Gastrocnemius medialis (tissue), 4 donors: ENCODE measurements around the gene SUSD4. TPM values are rescaled to one million over a fixed set of nuclear protein-coding genes. Genes with fewer than 3 reads are reported as not detected.
"Not testable (repeated sequence)": the region's sequence is repeated elsewhere in the genome, so short reads cannot be mapped to it uniquely, and the experiment has no call there.

ENCODE experiments used
- ATAC-seq, 2 donors: fragments of 150-250 bp; one replicate each; pipeline ENCODE4 v1.9.1; 2016
- DNase-seq, 2 donors: peaks; one replicate each; pipeline ENCODE4 v3.0.0-alpha.2; 2019
- H3K27ac ChIP-seq, 4 donors: fragments of 200-600 bp; sonication (generic); 1 replicate in 1 of 4; 2 replicates in 3 of 4; pipeline ENCODE4 v1.5.1; 2016 to 2018; ENCODE audit warnings: mild to moderate bottlenecking in 2 of 4, moderate library complexity in 1 of 4
- H3K27me3 ChIP-seq, 3 donors: fragments of 200-600 bp; sonication (generic) in 2 of 3; 1 replicate in 1 of 3; 2 replicates in 2 of 3; pipeline versions ENCODE4 v1.5.1 to v1.6.0; 2016 to 2019; ENCODE audit warnings: mild to moderate bottlenecking in 1 of 3, moderate library complexity in 1 of 3
- H3K36me3 ChIP-seq, 2 donors: fragments of 200-600 bp; sonication (generic) in 1 of 2; one replicate each; pipeline ENCODE4 v1.5.1; 2017 to 2018
- H3K4me1 ChIP-seq, 2 donors: fragments of 200-600 bp; sonication (generic) in 1 of 2; one replicate each; pipeline ENCODE4 v1.5.1; 2016 to 2017; ENCODE audit warnings: mild to moderate bottlenecking in 2 of 2
- H3K4me3 ChIP-seq, 4 donors: fragments of 200-600 bp; sonication (generic) in 3 of 4; 1 replicate in 1 of 4; 2 replicates in 3 of 4; pipeline ENCODE4 v1.5.1; 2016 to 2019; ENCODE audit warnings: mild to moderate bottlenecking in 2 of 4
- H3K9me3 ChIP-seq, 3 donors: fragments of 200-600 bp; sonication (generic) in 2 of 3; 1 replicate in 1 of 3; 2 replicates in 2 of 3; pipeline ENCODE4 v1.5.1; 2016 to 2019
- POLR2A ChIP-seq, 2 donors: fragments of 450-650 bp; IDR thresholded peaks; one replicate each; pipeline ENCODE4 v1.6.1; 2017; ENCODE audit warnings: antibody characterized with exemption in 2 of 2, mild to moderate bottlenecking in 2 of 2, moderate library complexity in 2 of 2
- in situ Hi-C, 4 donors: fragments of 200-750 bp; cut with MboI; loops; one replicate each; pipeline versions ENCODE4 v1.15.0 to v1.8.0; 2017; ENCODE audit warnings: low sequenced_read_pairs in 4 of 4
- intact Hi-C: fragments of 100-400 bp; cut with DNase I; formaldehyde crosslinking; loops from one replicate; pipeline ENCODE4 v1.15.1; 2023; ENCODE audit warnings: low total_unique reads
- total RNA-seq, 4 donors: library from RNA; depleted of rRNA; stranded (reverse); fragments of >200 nt; gene quantifications; one replicate each; pipeline versions ENCODE4 v1.1.0 to v1.2.3, GENCODE V29; 2016
- TF ChIP-seq, protein P1 (sequence below), 5 experiments: fragments of 450-650 bp in 3 of 5; fragments of 200-600 bp in 2 of 5; sonication (generic) in 2 of 5; IDR thresholded peaks in 4 of 5; conservative IDR thresholded peaks in 1 of 5; 1 replicate in 4 of 5; 2 replicates in 1 of 5; pipeline ENCODE4 v1.5.1; 2016 to 2019; ENCODE audit warnings: antibody characterized with exemption in 5 of 5, mild to moderate bottlenecking in 3 of 5, moderate library complexity in 3 of 5

SUSD4 gene
- total RNA-seq, 4 donors from 2014 or later = 1.2 to 4.0 (median 3.3) TPM; not detected in 1

DNA sequence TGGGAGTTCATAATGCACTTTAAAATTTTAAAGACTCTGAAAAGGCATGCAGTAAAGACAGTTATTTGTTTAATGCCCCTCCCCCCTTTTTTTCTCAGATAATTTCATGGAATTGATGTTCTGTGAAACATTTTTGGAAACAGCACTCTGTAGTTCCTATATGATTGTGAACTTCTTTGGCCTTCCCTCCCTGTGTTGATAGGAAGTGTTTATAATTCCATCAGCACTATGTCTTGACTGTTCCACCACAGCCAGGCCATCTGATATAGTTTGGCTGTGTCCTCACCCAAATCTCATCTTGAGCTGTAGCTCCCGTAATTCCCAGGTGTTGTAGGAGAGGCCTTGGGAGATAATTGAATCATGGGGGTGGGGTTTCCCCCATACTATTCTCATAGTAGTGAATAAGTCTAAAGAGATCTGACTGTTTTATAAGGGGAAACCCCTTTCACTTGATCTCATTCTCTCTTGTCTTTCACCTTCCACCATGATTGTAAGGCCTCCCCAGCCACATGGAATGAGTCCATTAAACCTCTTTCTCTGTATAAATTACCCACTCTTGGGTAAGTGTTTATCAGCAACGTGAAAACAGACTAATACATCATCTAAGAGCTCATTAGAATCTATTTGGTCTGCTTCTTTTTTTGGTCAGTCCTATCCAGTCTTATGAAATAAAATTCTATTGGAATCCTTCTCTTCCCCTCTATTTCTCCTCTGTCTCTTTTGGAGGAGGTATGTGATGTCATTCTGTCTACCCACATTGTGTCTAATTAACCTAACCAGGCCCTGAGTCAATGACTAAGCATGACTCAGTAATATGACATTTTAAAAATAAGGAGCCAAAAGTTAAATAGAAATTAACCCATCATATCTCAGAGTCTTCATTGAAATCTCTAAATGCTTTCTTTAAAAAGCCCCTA is 38.2 kb upstream of the SUSD4 start:
- DNase-seq = no peak
- in situ Hi-C loops (no loop called here), intact Hi-C loops (no loop called here)
- no peak overlapping the region for H3K27ac ChIP-seq
- no peaks in the 10 kb centered on the region for H3K27me3 ChIP-seq
- no peaks in the 10 kb centered on the region for H3K36me3 ChIP-seq
- ATAC-seq = no peak
- no peaks in the 10 kb centered on the region for H3K9me3 ChIP-seq
- H3K4me1 ChIP-seq = no peaks in the 10 kb centered on the region
- no peak for TF ChIP-seq POLR2A (IDR thresholded peaks at IDR 0.05)
- TF ChIP-seq, protein P1, sequence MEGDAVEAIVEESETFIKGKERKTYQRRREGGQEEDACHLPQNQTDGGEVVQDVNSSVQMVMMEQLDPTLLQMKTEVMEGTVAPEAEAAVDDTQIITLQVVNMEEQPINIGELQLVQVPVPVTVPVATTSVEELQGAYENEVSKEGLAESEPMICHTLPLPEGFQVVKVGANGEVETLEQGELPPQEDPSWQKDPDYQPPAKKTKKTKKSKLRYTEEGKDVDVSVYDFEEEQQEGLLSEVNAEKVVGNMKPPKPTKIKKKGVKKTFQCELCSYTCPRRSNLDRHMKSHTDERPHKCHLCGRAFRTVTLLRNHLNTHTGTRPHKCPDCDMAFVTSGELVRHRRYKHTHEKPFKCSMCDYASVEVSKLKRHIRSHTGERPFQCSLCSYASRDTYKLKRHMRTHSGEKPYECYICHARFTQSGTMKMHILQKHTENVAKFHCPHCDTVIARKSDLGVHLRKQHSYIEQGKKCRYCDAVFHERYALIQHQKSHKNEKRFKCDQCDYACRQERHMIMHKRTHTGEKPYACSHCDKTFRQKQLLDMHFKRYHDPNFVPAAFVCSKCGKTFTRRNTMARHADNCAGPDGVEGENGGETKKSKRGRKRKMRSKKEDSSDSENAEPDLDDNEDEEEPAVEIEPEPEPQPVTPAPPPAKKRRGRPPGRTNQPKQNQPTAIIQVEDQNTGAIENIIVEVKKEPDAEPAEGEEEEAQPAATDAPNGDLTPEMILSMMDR (IDR thresholded peaks at IDR 0.05 in 4 of 5, conservative IDR thresholded peaks at IDR 0.05 in 1 of 5) = no peak
- no peak overlapping the region for H3K4me3 ChIP-seq

- DNase-seq, H3K4me1 ChIP-seq, H3K4me3 ChIP-seq, H3K27me3 ChIP-seq, H3K27ac ChIP-seq, intact Hi-C loops, ATAC-seq, in situ Hi-C loops, H3K9me3 ChIP-seq, H3K36me3 ChIP-seq: not testable (repeated sequence)
Observed at GRCh38 chr1:223399393-223399792, 35.4 kb upstream of the SUSD4 start.

DNA sequence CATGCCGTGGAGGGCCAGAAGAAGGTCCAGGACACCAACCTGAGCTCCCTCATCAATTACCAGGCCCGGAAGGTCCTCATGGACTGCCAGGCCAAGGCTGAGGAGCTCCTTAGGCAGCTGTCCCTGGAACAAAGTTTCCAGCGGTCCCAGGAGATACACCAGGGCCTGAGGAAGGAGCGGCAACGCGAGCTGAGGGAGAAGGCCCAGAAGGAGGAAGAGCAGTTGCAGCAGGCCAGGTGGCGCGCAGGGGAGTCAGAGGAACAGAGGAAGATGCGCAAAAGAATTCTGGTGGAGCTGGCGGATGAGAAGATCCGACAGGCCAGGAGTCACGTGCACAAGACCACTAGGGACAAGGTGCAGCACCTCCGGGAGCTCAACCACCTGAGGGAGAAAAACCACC is 30.7 kb upstream of the SUSD4 start:
- H3K9me3 ChIP-seq = no peaks in the 10 kb centered on the region
- peaks cover 8 to 32% (median 19%) of the 10 kb centered on the region in 3 donors for H3K27me3 ChIP-seq
- TF ChIP-seq, protein P1 (IDR thresholded peaks at IDR 0.05 in 4 of 5, conservative IDR thresholded peaks at IDR 0.05 in 1 of 5) = no peak
- no peak for TF ChIP-seq POLR2A (IDR thresholded peaks at IDR 0.05)
- no peaks in the 10 kb centered on the region for H3K4me1 ChIP-seq
- no peaks in the 10 kb centered on the region for H3K36me3 ChIP-seq
- in situ Hi-C loops = no loop called here
- H3K4me3 ChIP-seq = no peak overlapping the region
- ATAC-seq = no peak
- intact Hi-C loops = no loop called here
- no peak overlapping the region for H3K27ac ChIP-seq
- DNase-seq = no peak

DNA sequence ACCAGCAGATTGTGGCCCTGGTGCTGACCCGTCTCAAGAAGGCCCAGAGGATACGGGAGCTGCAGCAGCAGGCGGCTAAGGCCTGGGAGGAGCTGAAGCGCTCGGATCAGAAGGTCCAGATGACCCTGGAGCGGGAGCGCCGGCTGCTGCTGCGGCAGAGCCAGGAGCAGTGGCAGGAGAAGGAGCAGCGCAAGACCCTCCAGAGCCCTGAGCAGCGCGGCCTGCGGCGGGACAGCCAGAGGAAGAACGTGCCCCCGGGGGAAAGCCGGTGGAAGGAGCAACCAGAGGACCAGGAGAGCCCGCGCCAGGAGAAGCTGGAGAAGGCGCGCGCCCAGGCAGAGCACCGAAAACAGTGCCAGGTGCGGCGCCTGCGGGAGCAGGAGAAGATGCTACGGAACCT is 30.3 kb upstream of the SUSD4 start:
- ATAC-seq (no peak), DNase-seq (no peak)
- intact Hi-C loops (no loop called here), in situ Hi-C loops (no loop called here)
- Histone ChIP-seq H3K4me1 (no peaks in the 10 kb centered on the region), H3K9me3 (no peaks in the 10 kb centered on the region), H3K27ac (no peak overlapping the region), H3K27me3 (peaks cover 8 to 32% (median 19%) of the 10 kb centered on the region in 3 donors), H3K36me3 (no peaks in the 10 kb centered on the region), H3K4me3 (no peak overlapping the region)
- no peak for TF ChIP-seq POLR2A (IDR thresholded peaks at IDR 0.05)
- TF ChIP-seq, protein P1 (IDR thresholded peaks at IDR 0.05 in 4 of 5, conservative IDR thresholded peaks at IDR 0.05 in 1 of 5) = no peak

- in situ Hi-C loops (no loop called here), intact Hi-C loops (no loop called here)
- no peak for ATAC-seq
- TF ChIP-seq POLR2A (IDR thresholded peaks at IDR 0.05) = no peak
- TF ChIP-seq, protein P1 (IDR thresholded peaks at IDR 0.05 in 4 of 5, conservative IDR thresholded peaks at IDR 0.05 in 1 of 5) = no peak
- no peak within 1 kb of the TSS for H3K27ac ChIP-seq
- no peaks in the 10 kb centered on the region for H3K9me3 ChIP-seq
- peaks cover 8 to 32% (median 19%) of the 10 kb centered on the region in 3 donors for H3K27me3 ChIP-seq
- H3K4me1 ChIP-seq = no peaks in the 10 kb centered on the region
- no peaks in the 10 kb centered on the region for H3K36me3 ChIP-seq
- H3K4me3 ChIP-seq = peak within 1 kb of the TSS in 2 of 4 donors; percentile 35 to 39
- DNase-seq = no peak
Observed at GRCh38 chr1:223393275-223394214, 29.6 kb upstream of the SUSD4 start, which contains the start of gene CCDC185. Gene CCDC185, plus strand, starts transcription at chr1:223393415. Its CDS starts 61 bp downstream, at chr1:223393476.
